Measurements from ENCODE around the gene RSPO3. TPM values are rescaled to one million over a fixed set of nuclear protein-coding genes. Genes with fewer than 3 reads are reported as not detected.

RSPO3 gene
- total and polyA plus RNA-seq, 11 donors, result 0.15 to 2.1 (median 0.37) TPM; not detected in 1

DNA sequence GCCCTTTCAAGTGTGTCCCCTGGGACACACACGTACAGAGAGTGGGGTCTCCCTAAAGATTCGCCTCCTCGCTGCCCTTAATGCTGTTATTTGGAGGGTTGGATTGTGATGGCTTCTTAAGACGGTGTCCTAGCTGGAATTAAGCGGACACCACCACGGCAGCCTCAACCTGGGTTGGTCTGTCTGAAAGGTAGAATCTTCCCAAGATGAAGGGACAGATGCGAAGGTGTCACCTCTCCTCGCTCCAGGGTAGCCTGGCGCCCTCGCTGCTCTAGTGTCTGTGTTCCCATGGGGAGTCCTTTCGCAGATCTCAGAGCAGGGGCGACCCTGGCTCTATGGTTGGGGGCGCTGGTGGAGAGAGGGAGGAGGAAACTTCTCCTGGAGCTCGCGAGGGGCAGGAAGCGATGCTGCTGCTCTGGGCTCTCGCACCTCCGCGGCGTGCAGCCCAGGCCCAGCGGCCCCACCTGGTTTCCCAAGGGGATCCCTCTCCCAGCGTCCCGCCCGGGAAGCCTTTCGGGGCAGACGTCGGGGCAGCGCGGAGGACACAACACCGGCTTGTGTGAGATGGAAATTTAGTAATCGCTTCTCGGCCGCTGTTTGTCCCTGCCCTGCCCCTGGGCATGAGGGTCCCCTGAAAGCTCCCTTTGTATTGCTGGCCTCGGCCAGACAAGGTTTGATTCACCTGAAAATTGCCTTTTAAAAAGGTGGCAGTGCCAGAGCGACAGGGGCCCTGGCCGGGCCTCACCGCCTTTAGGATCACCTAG, 1.7 kb downstream of the RSPO3 start:
- ATAC-seq, result no peak

DNA sequence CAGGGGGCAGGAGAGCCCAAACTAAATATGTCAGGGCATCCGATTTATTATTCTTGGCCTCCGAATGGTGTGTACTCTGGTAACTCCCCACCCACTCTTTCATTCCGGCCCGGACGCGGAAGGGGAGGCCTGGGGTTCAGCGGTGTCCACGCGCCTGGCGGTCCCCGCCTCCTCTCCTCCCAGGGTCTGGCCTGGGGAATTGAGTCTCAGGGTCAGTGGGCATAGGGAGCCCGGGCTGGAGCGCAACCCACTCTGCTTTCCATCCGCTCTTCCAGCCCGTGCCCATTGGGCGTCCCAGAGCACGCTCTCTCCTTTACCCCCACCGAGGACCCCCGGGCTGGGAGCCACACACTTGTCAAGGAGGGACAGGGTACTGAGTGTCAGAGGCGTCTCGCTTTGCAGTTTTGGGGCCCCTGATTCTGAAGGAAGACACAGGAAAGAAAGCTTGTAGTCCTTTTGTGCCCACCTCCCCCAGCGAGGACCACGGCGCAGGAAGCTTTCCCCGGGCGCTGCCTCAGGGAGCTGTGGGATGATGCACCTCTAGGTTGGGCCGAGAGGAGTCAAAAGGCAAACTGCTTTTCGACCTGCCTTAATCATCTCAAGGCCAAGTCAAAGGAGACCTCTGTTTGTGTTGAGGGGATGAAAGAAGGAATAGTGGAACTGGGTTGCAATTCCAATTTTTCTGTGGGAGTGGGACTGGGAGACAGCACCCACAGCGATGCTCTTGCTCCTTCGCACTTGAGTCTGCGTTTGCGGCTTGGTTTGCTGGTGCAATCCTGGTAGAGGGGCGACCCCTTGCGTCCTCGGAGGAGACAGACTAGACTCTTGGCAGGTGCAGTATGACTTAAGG, 2.5 kb downstream of the RSPO3 start:
- Histone ChIP-seq H3K27ac (no peak overlapping the region), H3K36me3 (no peaks in the 10 kb centered on the region), H3K4me1 (peaks cover 0 to 35% (median 22%) of the 10 kb centered on the region in 12 donors), H3K9me3 (no peaks in the 10 kb centered on the region), H3K27me3 (peaks cover 14 to 79% (median 33%) of the 10 kb centered on the region in 9 donors), H3K4me3 (peak overlapping the region in 11 of 12 donors; percentile 5 to 66 (median 54))
- ATAC-seq (peak; percentile 77 to 86 (median 84)), DNase-seq (peak; percentile 58 to 77 (median 64))
- 2 to 6% (median 5%) methylated on average over 23 to 35 of the region's 35 CpGs for WGBS, 4 donors
- intact Hi-C loops (cut with DNase I), result loop anchor here in 7 of 10 donors (2.0 to 10.0 kb wide), 8 partner anchors 314 to 1126 kb away; no protein-coding TSS in a partner anchor
- no peak for TF ChIP-seq POLR2A (IDR thresholded peaks at IDR 0.05)
- TF ChIP-seq, protein P1, sequence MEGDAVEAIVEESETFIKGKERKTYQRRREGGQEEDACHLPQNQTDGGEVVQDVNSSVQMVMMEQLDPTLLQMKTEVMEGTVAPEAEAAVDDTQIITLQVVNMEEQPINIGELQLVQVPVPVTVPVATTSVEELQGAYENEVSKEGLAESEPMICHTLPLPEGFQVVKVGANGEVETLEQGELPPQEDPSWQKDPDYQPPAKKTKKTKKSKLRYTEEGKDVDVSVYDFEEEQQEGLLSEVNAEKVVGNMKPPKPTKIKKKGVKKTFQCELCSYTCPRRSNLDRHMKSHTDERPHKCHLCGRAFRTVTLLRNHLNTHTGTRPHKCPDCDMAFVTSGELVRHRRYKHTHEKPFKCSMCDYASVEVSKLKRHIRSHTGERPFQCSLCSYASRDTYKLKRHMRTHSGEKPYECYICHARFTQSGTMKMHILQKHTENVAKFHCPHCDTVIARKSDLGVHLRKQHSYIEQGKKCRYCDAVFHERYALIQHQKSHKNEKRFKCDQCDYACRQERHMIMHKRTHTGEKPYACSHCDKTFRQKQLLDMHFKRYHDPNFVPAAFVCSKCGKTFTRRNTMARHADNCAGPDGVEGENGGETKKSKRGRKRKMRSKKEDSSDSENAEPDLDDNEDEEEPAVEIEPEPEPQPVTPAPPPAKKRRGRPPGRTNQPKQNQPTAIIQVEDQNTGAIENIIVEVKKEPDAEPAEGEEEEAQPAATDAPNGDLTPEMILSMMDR (IDR thresholded peaks at IDR 0.05), result peak; percentile 39 to 74 (median 66)

More for the DNA sequence above, 1.7 kb downstream of the RSPO3 start:
- peak in 1 of 5 donors; percentile 5 for DNase-seq
- H3K36me3 ChIP-seq, result no peaks in the 10 kb centered on the region
- H3K27me3 ChIP-seq, result peaks cover 14 to 80% (median 33%) of the 10 kb centered on the region in 9 donors
- peaks cover 0 to 35% (median 22%) of the 10 kb centered on the region in 12 donors for H3K4me1 ChIP-seq
- no peak for TF ChIP-seq POLR2A (IDR thresholded peaks at IDR 0.05)
- TF ChIP-seq, protein P1 (IDR thresholded peaks at IDR 0.05), result no peak
- intact Hi-C loops (cut with DNase I), result loop anchor here in 7 of 10 donors (2.0 to 10.0 kb wide), 8 partner anchors 313 to 1125 kb away; no protein-coding TSS in a partner anchor
- 2% methylated on average over 35 to 37 of the region's 37 CpGs for WGBS, 4 donors
- no peak overlapping the region for H3K27ac ChIP-seq
- no peaks in the 10 kb centered on the region for H3K9me3 ChIP-seq
- peak overlapping the region; percentile 23 to 66 (median 52) for H3K4me3 ChIP-seq

DNA sequence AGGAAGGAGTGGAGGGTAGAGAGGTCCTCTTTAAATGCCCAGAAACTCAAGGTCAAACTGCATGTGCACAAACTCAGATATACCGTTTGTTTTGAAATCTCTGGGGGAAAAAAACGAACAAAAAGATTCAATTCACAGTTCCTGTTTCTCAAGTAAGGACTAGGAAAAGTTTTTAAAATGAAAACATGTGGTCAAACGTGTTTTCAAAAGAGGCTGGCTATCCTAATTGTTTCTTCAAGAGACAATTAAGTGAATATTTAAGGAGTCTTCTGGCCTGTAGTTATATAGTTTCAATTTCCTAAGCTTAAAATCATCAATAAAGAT, 3.1 kb downstream of the RSPO3 start:
- no peaks in the 10 kb centered on the region for H3K9me3 ChIP-seq
- no peak overlapping the region for H3K4me3 ChIP-seq
- H3K27me3 ChIP-seq, result peaks cover 14 to 75% (median 33%) of the 10 kb centered on the region in 9 donors
- H3K27ac ChIP-seq, result no peak overlapping the region
- TF ChIP-seq, protein P1 (IDR thresholded peaks at IDR 0.05), result peak in 1 of 12 donors; percentile 8
- TF ChIP-seq POLR2A (IDR thresholded peaks at IDR 0.05), result no peak
- H3K36me3 ChIP-seq, result no peaks in the 10 kb centered on the region
- H3K4me1 ChIP-seq, result peaks cover 0 to 35% (median 22%) of the 10 kb centered on the region in 12 donors
- ATAC-seq (no peak), DNase-seq (no peak)
- WGBS, 4 donors, result 19 to 25% (median 23%) methylated on average over 3 of the region's 3 CpGs
- intact Hi-C loops (cut with DNase I), result loop anchor here in 7 of 10 donors (2.0 to 10.0 kb wide), 8 partner anchors 314 to 1127 kb away; no protein-coding TSS in a partner anchor
